Activated CD8-positive, alpha-beta memory T cell treated with anti-CD3 and anti-CD28 coated beads, Interleukin-2, amount 10 ng/mL, durations not matched to agents 7 days and 5 days (primary cell): ENCODE results near the gene PLAC8. TPM values are rescaled to one million over a fixed set of nuclear protein-coding genes. Genes with fewer than 3 reads are reported as not detected.
"Not testable (repeated sequence)": the region's sequence is repeated elsewhere in the genome, so short reads cannot be mapped to it uniquely, and the experiment has no call there.

Source experiments
- ATAC-seq: fragments of 150-1000 bp; cut with Tn5 transposase; one replicate; pipeline ENCODE4 v1.10.0; 2021; ENCODE audit warnings: moderate library complexity
- CTCF ChIA-PET: fragments of 350-600 bp; sonication (Branson Sonifier 250); formaldehyde crosslinking; loops from one replicate; lab custom pipeline; 2021; ENCODE audit warnings: antibody characterized with exemption; lab: Charles Lee
- DNase-seq: peaks from one replicate; pipeline ENCODE4 v3.0.0-alpha.2; 2020
- H3K27ac Mint-ChIP-seq: one replicate; pipeline ENCODE4 v1.8.0; 2021; ENCODE audit warnings: mild to moderate bottlenecking, mixed read lengths
- H3K27me3 Mint-ChIP-seq: one replicate; pipeline ENCODE4 v1.8.0; 2021; ENCODE audit warnings: mixed read lengths
- H3K36me3 Mint-ChIP-seq: one replicate; pipeline ENCODE4 v1.8.0; 2021; ENCODE audit warnings: mild to moderate bottlenecking, mixed read lengths
- H3K4me1 Mint-ChIP-seq: one replicate; pipeline ENCODE4 v1.8.0; 2021; ENCODE audit warnings: mixed read lengths
- H3K4me3 Mint-ChIP-seq: one replicate; pipeline ENCODE4 v1.8.0; 2021; ENCODE audit warnings: mild to moderate bottlenecking, moderate library complexity, mixed read lengths
- H3K9me3 Mint-ChIP-seq: one replicate; pipeline ENCODE4 v1.8.0; 2022; ENCODE audit warnings: low read depth, mixed read lengths
- total RNA-seq, 2 experiments: library from RNA; stranded (reverse); gene quantifications; one replicate each; pipeline ENCODE4 v1.2.3, GENCODE V29; 2021

The PLAC8 gene
- total RNA-seq, 2 experiments from 2014 or later, result 23.3 to 44.2 TPM

DNA sequence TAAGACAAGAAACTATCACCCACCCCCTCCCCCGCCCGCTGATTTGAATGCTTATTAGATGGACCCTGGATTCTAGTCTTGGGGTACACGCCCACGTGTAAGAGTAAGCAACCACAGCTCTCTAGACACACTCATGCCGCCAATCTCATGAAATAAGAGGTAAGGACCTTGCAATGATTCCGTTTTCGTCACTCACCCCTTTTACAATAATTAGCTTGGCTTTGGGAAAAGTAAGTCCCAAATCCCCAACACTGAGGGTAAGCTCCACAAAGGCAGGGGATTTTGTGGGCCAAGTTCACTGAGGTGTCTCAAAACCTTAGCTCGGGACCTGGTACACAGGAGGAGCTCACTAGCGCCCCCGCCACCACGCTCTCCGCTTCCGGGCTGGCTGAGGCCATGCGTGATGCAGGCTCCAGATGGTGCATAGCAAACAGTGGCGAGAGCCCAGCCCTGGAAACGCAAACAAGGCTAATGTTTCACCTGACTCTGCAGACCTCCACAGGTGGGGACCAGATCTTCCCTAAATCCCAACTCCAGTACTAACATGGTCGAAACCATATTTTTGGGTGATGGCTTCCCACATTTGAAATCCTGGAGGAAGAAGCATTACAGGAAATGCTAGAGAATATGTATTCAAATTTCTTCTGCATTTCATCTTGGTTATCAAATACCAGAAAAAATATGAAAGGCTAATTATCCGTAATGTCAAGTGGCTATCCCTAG is 4.1 kb downstream of the PLAC8 start:
- Mint-ChIP-seq H3K4me1 (peaks cover 62% of the 10 kb centered on the region), H3K27me3 (no peaks in the 10 kb centered on the region), H3K36me3 (peaks cover 26% of the 10 kb centered on the region), H3K27ac (peak overlapping the region; percentile 92), H3K4me3 (peak overlapping the region; percentile 80), H3K9me3 (no peaks in the 10 kb centered on the region)
- peak; percentile 88 for ATAC-seq
- CTCF ChIA-PET, result interaction anchor here (0.6 to 5.7 kb wide), 22 partner anchors 9 to 712 kb away, joined by 3 to 27 read pairs (median 6); partner anchors contain the start of genes COPS4 and COQ2
- peak; percentile 94 for DNase-seq

DNA sequence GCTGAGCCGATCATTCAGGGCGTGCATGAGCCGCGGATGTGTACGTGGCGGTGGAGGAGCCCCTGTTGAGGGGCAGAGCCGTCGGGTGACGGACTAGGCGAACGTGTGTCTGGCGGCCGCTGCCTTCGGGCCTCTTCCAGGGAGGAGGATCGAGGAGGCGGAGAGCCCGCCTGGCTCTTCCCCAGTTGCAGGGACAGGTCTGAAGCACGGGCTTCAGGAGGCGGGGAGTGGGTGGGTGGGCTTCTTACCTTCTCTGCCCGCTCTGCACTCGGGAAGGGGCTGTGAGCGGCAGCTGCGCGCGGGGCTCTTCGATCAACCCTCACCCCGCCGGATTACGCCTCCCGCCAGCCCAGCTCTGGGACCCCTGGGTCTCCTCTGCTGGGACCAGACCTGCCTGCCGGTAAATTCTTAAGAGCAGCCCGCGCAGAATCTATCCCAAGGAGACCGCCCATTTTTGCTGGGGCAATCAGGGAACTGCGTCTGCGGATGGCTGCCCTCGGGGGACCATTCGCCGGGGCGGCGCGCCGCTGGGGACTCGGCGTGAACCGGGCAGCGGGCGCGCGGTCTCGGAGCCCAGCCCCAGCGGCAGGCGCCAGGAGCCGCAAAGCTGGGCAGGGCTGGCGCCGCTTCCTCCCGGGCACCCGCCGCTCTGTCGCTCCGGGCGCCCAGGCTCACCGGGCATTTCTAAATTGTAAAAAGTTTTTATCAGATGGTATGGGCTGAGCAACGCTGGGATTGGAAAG is 4.9 kb downstream of the PLAC8 start:
- DNase-seq (peak; percentile 58), ATAC-seq (peak; percentile 51)
- Mint-ChIP-seq H3K27me3 (no peaks in the 10 kb centered on the region), H3K27ac (peak overlapping the region; percentile 92), H3K9me3 (no peaks in the 10 kb centered on the region), H3K36me3 (peaks cover 32% of the 10 kb centered on the region), H3K4me1 (peaks cover 55% of the 10 kb centered on the region), H3K4me3 (peak overlapping the region; percentile 80)
- CTCF ChIA-PET, result interaction anchor here (0.6 to 5.7 kb wide), 24 partner anchors 9 to 712 kb away, joined by 3 to 27 read pairs (median 4); partner anchors contain the start of genes COPS4 and COQ2

DNA sequence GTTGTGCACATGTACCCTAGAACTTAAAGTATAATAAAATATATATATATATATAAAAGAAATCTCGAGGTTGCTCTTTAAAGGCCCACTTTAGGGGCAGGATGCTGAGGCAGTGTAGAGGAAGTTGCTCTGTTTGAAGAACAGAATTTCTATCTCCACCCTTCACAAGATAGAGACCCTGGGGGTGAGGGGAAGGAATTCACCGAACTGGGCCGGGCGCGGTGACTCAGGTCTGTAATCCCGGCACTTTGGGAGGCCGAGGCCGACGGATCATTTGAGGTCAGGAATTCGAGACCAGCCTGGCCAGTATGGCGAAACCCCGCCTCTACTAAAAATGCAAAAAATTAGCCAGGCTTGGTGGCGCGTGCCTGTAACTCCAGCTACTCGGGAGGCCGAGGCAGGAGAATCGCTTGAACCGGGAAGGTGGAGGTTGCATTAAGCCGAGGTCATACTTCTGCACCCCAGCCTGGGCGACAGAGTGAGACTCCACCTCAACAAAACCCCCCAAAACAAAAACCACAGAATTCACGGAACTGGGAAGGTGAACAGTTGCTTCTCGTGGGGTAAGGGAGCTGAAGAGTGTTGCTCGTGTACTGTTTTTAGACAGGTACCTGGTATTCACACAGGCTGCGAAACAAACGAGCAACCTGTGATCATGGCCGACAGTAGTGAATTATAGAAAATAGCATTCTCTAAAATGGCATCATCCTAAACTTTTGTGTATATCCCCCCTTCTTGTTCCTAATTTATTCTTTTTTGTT is 6.2 kb downstream of the PLAC8 start:
- no peaks in the 10 kb centered on the region for H3K9me3 Mint-ChIP-seq
- no peaks in the 10 kb centered on the region for H3K27me3 Mint-ChIP-seq
- H3K4me3 Mint-ChIP-seq, result peak overlapping the region; percentile 80
- peak overlapping the region; percentile 82 for H3K27ac Mint-ChIP-seq
- CTCF ChIA-PET, result interaction anchor here (1.0 to 5.7 kb wide), 7 partner anchors 13 to 172 kb away, joined by 3 to 27 read pairs (median 4); no protein-coding TSS in a partner anchor
- DNase-seq (no peak), ATAC-seq (no peak)
- H3K4me1 Mint-ChIP-seq, result peaks cover 44% of the 10 kb centered on the region
- peaks cover 37% of the 10 kb centered on the region for H3K36me3 Mint-ChIP-seq

DNA sequence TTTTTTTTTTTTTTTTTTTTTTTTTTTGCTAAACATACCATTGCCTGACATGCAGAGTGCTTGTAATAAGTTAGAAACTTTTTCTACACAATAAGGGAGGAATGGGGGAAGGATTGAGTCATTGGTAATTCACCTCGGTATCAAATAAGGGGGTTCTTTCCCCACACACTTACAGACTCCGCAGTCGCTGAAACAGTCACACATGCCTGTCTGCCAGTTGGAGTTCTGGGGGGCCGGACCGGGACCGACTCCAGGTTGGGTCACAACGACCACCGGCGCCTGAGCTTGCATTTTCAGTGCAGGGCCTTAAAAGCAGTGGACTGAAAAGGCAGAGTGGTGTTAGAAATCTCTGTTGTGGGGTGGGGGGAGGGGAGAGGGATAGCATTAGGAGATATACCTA is 6.9 kb downstream of the PLAC8 start:
- no peaks in the 10 kb centered on the region for H3K9me3 Mint-ChIP-seq
- CTCF ChIA-PET, result interaction anchor here (1.0 to 5.7 kb wide), 5 partner anchors 33 to 173 kb away, joined by 4 to 27 read pairs (median 4); no protein-coding TSS in a partner anchor
- H3K27me3 Mint-ChIP-seq, result no peaks in the 10 kb centered on the region
- ATAC-seq (no peak), DNase-seq (no peak)
- no peak overlapping the region for H3K27ac Mint-ChIP-seq
- H3K36me3 Mint-ChIP-seq, result peaks cover 38% of the 10 kb centered on the region
- no peak overlapping the region for H3K4me3 Mint-ChIP-seq
- peaks cover 37% of the 10 kb centered on the region for H3K4me1 Mint-ChIP-seq

DNA sequence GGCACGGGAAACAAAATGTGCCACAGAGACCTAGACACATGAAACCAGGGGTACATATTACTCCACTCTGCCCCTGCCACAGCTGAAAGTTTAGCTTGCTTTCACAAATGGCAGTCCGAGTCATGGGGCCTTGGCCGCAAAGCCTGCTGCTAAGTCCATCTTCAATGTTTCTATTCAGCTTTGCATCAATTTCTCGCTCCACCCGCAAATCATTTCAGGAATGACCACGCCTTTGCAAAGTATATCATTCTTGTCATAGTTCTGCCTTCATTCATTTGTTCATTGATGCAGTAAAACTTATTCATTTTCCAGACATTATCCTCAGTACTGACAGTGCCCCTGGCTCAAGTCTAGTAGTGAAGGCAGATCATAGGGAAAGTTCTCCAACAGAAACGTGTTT is 9.5 kb downstream of the PLAC8 start:
- Mint-ChIP-seq H3K27ac (no peak overlapping the region), H3K4me3 (no peak overlapping the region), H3K9me3 (no peaks in the 10 kb centered on the region), H3K4me1 (peaks cover 25% of the 10 kb centered on the region), H3K36me3 (peaks cover 53% of the 10 kb centered on the region), H3K27me3 (no peaks in the 10 kb centered on the region)
- no peak for DNase-seq
- CTCF ChIA-PET, result no interaction called here
- ATAC-seq, result no peak

DNA sequence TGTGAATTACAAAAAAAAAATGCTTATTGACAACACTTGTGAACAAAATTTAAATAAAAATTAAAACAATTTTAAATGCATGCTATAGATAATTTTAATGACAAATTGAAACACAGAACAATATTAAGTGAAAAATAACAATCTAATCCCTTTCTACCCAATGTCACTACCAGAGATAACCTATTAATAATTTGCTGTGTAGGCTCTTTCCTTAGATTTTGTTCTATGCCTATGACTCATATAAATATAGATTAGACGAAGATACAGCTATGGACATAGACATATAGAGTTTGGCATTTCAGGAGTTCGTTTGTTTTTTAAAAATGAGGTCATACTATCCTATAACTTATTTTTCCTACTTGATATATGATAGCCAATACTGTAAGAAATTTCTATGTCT is 18.1 kb downstream of the PLAC8 start:
- peaks cover 2% of the 10 kb centered on the region for H3K9me3 Mint-ChIP-seq
- CTCF ChIA-PET, result interaction anchor here (0.7 to 3.1 kb wide), 6 partner anchors 12 to 188 kb away, joined by 3 to 14 read pairs (median 4); partner anchors contain the start of gene COQ2
- H3K4me3 Mint-ChIP-seq, result no peak overlapping the region
- ATAC-seq, result no peak
- H3K27ac Mint-ChIP-seq, result no peak overlapping the region
- no peak for DNase-seq
- H3K4me1 Mint-ChIP-seq, result peaks cover 3% of the 10 kb centered on the region
- H3K36me3 Mint-ChIP-seq, result peaks cover 62% of the 10 kb centered on the region
- H3K27me3 Mint-ChIP-seq, result no peaks in the 10 kb centered on the region

DNA sequence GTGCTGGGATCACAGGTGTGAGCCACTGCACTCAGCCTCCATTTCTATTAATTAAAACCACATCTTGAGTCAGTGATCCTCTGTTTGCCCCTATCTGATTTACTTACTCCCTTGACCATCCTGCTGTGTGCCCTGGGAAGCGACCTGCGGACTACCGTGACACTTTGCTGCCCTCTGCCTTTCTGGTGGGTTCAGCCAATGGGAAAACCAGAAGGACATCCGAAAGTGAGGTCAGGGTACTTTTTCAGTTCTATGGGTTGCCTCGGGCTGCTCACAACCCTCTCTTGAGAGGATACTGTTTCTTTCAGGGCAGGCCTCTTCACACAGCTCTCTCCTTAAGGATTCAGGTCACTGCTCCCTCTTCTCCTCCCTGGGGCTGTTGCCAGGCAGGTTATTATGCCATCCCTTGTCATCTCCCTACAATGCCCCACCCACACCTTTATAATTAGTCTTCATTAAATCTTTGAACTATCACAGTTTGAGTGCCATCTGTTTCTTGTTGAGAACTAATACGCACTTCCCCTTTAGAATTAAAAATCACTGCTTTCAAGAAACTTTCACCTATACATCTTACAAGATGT is 21.4 kb downstream of the PLAC8 start:
- H3K27me3 Mint-ChIP-seq, result no peaks in the 10 kb centered on the region
- ATAC-seq (no peak), DNase-seq (no peak)
- no peaks in the 10 kb centered on the region for H3K4me1 Mint-ChIP-seq
- no peak overlapping the region for H3K27ac Mint-ChIP-seq
- no peaks in the 10 kb centered on the region for H3K9me3 Mint-ChIP-seq
- CTCF ChIA-PET, result interaction anchor here (0.9 kb wide), 1 partner anchor 10 kb away, joined by 4 read pairs; no protein-coding TSS in a partner anchor
- H3K36me3 Mint-ChIP-seq, result peaks cover 57% of the 10 kb centered on the region
- H3K4me3 Mint-ChIP-seq, result no peak overlapping the region

DNA sequence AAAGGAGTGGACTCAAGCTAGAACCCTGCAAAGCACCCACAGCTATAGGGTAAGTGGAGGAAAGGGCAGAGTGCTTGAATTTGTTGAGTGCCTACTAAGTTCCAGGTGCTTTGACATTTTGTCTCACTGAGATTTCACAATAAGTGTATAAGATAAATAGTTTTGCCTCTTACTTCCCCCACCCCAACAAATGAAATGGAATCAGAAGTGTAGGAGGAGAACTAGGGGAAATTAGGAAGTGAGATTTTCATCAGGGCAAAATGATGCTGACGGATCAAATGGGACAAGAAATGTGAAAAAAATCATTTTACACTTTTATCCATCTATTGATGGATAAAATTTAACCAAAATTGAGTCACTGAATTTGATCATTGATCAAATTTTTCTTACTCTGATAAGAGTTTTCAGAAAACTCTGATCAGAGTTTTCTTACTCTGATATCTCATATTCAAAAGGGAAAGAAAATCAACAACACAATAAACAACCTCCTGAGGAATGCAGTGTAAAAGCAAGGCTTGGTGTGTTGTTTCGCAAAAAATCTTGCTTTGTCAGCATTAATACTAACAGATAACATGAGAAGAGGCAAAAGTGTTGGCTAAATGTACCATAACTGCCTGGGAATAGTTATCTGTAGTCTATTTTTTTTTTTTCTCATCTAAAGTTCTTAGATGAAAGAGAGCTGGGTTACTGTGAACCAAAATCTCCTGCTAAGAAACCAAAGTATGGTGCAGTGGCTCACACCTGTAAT is 24.9 kb downstream of the PLAC8 start:
- DNase-seq (no peak), ATAC-seq (no peak)
- CTCF ChIA-PET, result interaction anchor here (0.6 kb wide), 1 partner anchor 171 kb away, joined by 3 read pairs; no protein-coding TSS in a partner anchor
- Mint-ChIP-seq H3K36me3 (peaks cover 38% of the 10 kb centered on the region), H3K4me3 (no peak overlapping the region), H3K9me3 (no peaks in the 10 kb centered on the region), H3K4me1 (peaks cover 4% of the 10 kb centered on the region), H3K27me3 (no peaks in the 10 kb centered on the region), H3K27ac (no peak overlapping the region)

DNA sequence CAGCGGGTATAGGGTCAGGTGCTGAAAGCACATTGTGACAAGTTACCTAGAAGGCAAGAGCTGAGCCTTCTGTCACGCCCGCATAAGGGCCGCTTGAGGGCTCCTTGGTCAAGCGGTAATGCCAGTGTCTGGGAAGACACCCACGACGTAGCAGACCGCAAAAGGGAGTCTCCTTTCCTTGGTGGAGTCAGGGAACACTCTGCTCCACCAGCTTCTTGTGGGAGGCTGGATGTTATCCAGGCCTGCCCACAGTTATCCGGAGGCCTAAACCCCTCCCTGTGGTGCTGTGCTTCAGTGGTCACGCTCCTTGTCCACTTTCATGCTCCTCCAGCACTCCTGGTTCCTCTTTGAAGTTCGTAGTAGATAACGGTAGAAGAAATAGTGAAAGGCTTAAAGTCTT is 29.6 kb downstream of the PLAC8 start:
- CTCF ChIA-PET, result interaction anchor here (0.8 to 3.7 kb wide), 10 partner anchors 11 to 198 kb away, joined by 3 to 21 read pairs (median 8); partner anchors contain the start of gene COQ2
- not testable (repeated sequence) for H3K4me3 Mint-ChIP-seq, DNase-seq, ATAC-seq, H3K27me3 Mint-ChIP-seq, H3K9me3 Mint-ChIP-seq
- H3K4me1 Mint-ChIP-seq, result peaks cover 26% of the 10 kb centered on the region
- peaks cover 21% of the 10 kb centered on the region for H3K36me3 Mint-ChIP-seq
- H3K27ac Mint-ChIP-seq, result peak overlapping the region; percentile 22

DNA sequence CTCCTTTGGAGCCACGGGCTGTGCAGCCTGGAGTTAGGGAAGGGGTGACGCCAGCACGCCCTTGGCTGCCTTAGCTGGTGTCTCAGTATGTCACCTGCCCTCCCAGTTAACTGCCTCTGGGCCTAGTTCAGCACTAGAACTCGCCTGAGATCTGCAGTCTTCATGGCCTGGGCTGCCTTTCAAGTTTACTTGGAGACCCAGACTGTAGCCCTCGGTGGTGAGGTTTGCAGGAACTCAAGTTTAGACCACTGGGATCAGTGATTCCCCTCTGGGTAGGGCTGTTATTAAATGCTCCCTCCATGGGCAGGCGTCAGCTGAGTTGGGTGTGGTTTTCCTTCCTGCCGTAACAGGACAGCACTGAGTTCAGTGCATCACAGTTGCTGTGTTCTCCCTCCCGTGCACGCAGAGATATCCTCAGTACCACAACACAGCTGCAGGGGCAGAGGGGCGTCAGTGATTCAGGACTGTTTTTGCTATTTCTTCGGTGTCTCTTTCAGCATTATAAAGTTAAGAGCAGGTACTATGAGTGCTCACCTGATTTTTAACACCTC is 30.5 kb downstream of the PLAC8 start:
- Mint-ChIP-seq H3K4me3 (no peak overlapping the region), H3K36me3 (peaks cover 15% of the 10 kb centered on the region)

DNA sequence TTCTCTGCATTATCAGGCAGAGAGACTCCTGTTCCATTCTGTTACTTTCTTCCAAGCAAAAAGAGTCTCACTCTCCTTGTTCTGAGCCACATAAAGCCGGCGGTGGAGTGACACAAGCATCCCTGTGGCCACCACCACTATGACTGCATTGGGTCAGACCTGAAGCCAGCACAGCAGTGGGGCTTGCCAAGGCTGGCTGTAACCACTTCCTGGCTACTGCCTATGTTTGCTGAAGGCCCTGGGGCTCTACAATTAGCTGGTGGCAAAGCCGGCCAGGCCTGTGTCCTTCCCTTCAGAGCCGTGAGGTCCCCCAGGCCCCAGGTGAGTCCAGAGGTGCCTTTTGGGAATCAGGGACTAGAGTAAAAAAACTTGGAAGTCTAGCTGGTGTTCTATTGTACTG is 31.8 kb downstream of the PLAC8 start:
- Mint-ChIP-seq H3K27me3 (no peaks in the 10 kb centered on the region), H3K36me3 (peaks cover 6% of the 10 kb centered on the region), H3K9me3 (no peaks in the 10 kb centered on the region), H3K27ac (no peak overlapping the region), H3K4me3 (no peak overlapping the region), H3K4me1 (peaks cover 29% of the 10 kb centered on the region)
- CTCF ChIA-PET, result interaction anchor here (1.2 to 3.7 kb wide), 6 partner anchors 8 to 305 kb away, joined by 4 to 21 read pairs (median 8); partner anchors contain the start of gene COQ2
- no peak for ATAC-seq
- peak; percentile 58 for DNase-seq

More for the DNA sequence above, 30.5 kb downstream of the PLAC8 start:
- Mint-ChIP-seq H3K27ac (peak overlapping the region; percentile 84), H3K27me3 (no peaks in the 10 kb centered on the region), H3K4me1 (peaks cover 26% of the 10 kb centered on the region), H3K9me3 (no peaks in the 10 kb centered on the region)
- DNase-seq (peak; percentile 87), ATAC-seq (peak; percentile 98)
- CTCF ChIA-PET, result interaction anchor here (0.6 to 3.7 kb wide), 18 partner anchors 9 to 370 kb away, joined by 3 to 21 read pairs (median 4); partner anchors contain the start of genes COQ2 and LIN54
